Astrocyte (in vitro differentiated cells and primary cell): Measurements from ENCODE around the gene PRR9. TPM values are rescaled to one million over a fixed set of nuclear protein-coding genes. Genes with fewer than 3 reads are reported as not detected.

Source experiments
- DNase-seq: peaks from one replicate; pipeline ENCODE4 v3.0.0-alpha.2; 2010; ENCODE audit warnings: low read depth
- FAIRE-seq: peaks from 2 replicates; lab custom pipeline; 2011; peaks lifted over from hg19 to GRCh38; lab: Jason Lieb, UNC
- H2AFZ ChIP-seq: 2 replicates; pipeline ENCODE4 v1.6.0; 2012; ENCODE audit warnings: low read depth, low read length, inconsistent platforms
- H3K27ac ChIP-seq: 2 replicates; pipeline ENCODE4 v1.5.1; 2011; ENCODE audit warnings: low read depth, low read length, inconsistent platforms
- H3K27me3 ChIP-seq: 2 replicates; pipeline ENCODE4 v1.6.0; 2011; ENCODE audit warnings: low read length, inconsistent platforms; ENCODE audit not compliant: insufficient read depth
- H3K36me3 ChIP-seq: 2 replicates; pipeline ENCODE4 v1.5.1; 2011; ENCODE audit warnings: low read length, inconsistent platforms; ENCODE audit not compliant: insufficient read depth
- H3K4me1 ChIP-seq: 2 replicates; pipeline ENCODE4 v1.5.1; 2011; ENCODE audit warnings: low read length, inconsistent platforms; ENCODE audit not compliant: insufficient read depth
- H3K4me2 ChIP-seq: 2 replicates; pipeline ENCODE4 v1.6.0; 2012; ENCODE audit warnings: low read length, inconsistent platforms
- H3K4me3 ChIP-seq: 2 replicates; pipeline ENCODE4 v1.5.1; 2011; ENCODE audit warnings: low read depth, mild to moderate bottlenecking, low read length, inconsistent platforms; ENCODE audit not compliant: insufficient read depth
- H3K79me2 ChIP-seq: 2 replicates; pipeline ENCODE4 v1.6.0; 2012; ENCODE audit warnings: mild to moderate bottlenecking, low read length, inconsistent platforms; ENCODE audit not compliant: insufficient read depth
- H3K9ac ChIP-seq: 2 replicates; pipeline ENCODE4 v1.6.0; 2012; ENCODE audit warnings: mild to moderate bottlenecking, low read length, inconsistent platforms
- H3K9me3 ChIP-seq: 2 replicates; pipeline ENCODE4 v1.5.1; 2012; ENCODE audit warnings: low read depth, mild to moderate bottlenecking, low read length, inconsistent platforms; ENCODE audit not compliant: insufficient read depth
- H4K20me1 ChIP-seq: 2 replicates; pipeline ENCODE4 v1.6.0; 2012; ENCODE audit warnings: low read length, inconsistent platforms; ENCODE audit not compliant: insufficient read depth
- H3K27ac Mint-ChIP-seq: one replicate; pipeline ENCODE4 v1.8.0; 2021; ENCODE audit warnings: mild to moderate bottlenecking, mixed read lengths; ENCODE audit not compliant: unreplicated experiment
- H3K27me3 Mint-ChIP-seq: one replicate; pipeline ENCODE4 v1.8.0; 2021; ENCODE audit warnings: low read depth, mixed read lengths; ENCODE audit not compliant: unreplicated experiment
- H3K36me3 Mint-ChIP-seq: one replicate; pipeline ENCODE4 v1.8.0; 2021; ENCODE audit warnings: low read depth, mixed read lengths; ENCODE audit not compliant: unreplicated experiment
- H3K4me1 Mint-ChIP-seq: one replicate; pipeline ENCODE4 v1.8.0; 2021; ENCODE audit warnings: low read depth, mixed read lengths; ENCODE audit not compliant: unreplicated experiment
- H3K4me3 Mint-ChIP-seq: one replicate; pipeline ENCODE4 v1.8.0; 2021; ENCODE audit warnings: mild to moderate bottlenecking, moderate library complexity, mixed read lengths; ENCODE audit not compliant: unreplicated experiment
- H3K9me3 Mint-ChIP-seq: one replicate; pipeline ENCODE4 v1.8.0; 2021; ENCODE audit warnings: mild to moderate bottlenecking, mixed read lengths; ENCODE audit not compliant: unreplicated experiment
- EZH2 ChIP-seq: IDR thresholded peaks from 2 replicates; pipeline ENCODE4 v1.6.1; 2012; ENCODE audit warnings: mild to moderate bottlenecking, low read length, inconsistent platforms; ENCODE audit not compliant: insufficient read depth
- total RNA-seq: library from RNA; stranded (reverse); gene quantifications from 2 replicates; pipeline ENCODE4 v1.2.1, GENCODE V29; 2021
- TF ChIP-seq, protein P1 (sequence below): IDR thresholded peaks from 2 replicates; pipeline ENCODE4 v1.5.1; 2011; ENCODE audit warnings: low read depth, mild to moderate bottlenecking, inconsistent platforms, low read length, moderate library complexity; ENCODE audit not compliant: insufficient read depth

PRR9 gene
- total RNA-seq, 1 donor from 2014 or later: 0.52 TPM

DNA sequence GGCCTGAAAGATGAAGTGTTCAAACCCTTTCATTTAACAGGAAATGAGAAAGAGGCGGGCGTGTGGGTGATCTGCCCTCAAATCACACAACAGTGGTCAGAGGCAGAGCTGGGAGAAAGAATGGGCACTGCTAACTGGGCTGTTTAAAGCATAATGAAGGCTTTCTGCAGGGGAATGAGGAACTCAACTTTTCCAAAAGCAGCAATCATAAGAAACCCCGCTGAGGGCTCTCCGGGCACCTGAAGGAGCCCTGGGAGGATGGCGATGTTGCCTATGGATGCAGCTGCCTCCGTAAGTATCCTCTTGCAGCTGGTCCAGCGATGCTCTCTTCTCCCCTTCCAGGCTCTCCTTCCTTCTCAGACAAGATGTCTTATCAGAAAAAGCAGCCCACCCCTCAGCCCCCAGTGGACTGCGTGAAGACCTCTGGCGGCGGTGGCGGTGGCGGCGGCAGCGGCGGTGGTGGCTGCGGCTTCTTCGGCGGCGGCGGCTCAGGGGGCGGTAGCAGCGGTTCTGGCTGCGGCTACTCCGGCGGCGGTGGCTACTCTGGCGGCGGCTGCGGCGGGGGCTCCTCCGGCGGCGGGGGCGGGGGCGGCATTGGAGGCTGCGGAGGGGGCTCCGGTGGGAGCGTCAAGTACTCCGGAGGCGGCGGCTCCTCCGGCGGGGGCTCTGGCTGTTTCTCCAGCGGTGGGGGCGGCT, 43.3 kb downstream of the PRR9 start:
- Histone ChIP-seq H3K9ac (no peak overlapping the region), H3K4me1 (peaks cover 5% of the 10 kb centered on the region), H3K4me3 (peak overlapping the region; percentile 33), H3K27ac (no peak overlapping the region), H4K20me1 (no peaks in the 10 kb centered on the region), H3K9me3 (no peaks in the 10 kb centered on the region), H2AFZ (no peak overlapping the region), H3K4me2 (peak overlapping the region; percentile 82), H3K27me3 (peaks cover 36% of the 10 kb centered on the region), H3K36me3 (no peaks in the 10 kb centered on the region), H3K79me2 (no peaks in the 10 kb centered on the region)
- H3K4me1 Mint-ChIP-seq: peaks cover 7% of the 10 kb centered on the region
- TF ChIP-seq, protein P1, sequence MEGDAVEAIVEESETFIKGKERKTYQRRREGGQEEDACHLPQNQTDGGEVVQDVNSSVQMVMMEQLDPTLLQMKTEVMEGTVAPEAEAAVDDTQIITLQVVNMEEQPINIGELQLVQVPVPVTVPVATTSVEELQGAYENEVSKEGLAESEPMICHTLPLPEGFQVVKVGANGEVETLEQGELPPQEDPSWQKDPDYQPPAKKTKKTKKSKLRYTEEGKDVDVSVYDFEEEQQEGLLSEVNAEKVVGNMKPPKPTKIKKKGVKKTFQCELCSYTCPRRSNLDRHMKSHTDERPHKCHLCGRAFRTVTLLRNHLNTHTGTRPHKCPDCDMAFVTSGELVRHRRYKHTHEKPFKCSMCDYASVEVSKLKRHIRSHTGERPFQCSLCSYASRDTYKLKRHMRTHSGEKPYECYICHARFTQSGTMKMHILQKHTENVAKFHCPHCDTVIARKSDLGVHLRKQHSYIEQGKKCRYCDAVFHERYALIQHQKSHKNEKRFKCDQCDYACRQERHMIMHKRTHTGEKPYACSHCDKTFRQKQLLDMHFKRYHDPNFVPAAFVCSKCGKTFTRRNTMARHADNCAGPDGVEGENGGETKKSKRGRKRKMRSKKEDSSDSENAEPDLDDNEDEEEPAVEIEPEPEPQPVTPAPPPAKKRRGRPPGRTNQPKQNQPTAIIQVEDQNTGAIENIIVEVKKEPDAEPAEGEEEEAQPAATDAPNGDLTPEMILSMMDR: no peak
- no peak for TF ChIP-seq EZH2
- FAIRE-seq: no peak
- peak overlapping the region; percentile 74 for H3K4me3 Mint-ChIP-seq
- H3K9me3 Mint-ChIP-seq: no peaks in the 10 kb centered on the region
- no peaks in the 10 kb centered on the region for H3K36me3 Mint-ChIP-seq
- peaks cover 26% of the 10 kb centered on the region for H3K27me3 Mint-ChIP-seq
- H3K27ac Mint-ChIP-seq: peak overlapping the region; percentile 54
- peak; percentile 6 for DNase-seq

DNA sequence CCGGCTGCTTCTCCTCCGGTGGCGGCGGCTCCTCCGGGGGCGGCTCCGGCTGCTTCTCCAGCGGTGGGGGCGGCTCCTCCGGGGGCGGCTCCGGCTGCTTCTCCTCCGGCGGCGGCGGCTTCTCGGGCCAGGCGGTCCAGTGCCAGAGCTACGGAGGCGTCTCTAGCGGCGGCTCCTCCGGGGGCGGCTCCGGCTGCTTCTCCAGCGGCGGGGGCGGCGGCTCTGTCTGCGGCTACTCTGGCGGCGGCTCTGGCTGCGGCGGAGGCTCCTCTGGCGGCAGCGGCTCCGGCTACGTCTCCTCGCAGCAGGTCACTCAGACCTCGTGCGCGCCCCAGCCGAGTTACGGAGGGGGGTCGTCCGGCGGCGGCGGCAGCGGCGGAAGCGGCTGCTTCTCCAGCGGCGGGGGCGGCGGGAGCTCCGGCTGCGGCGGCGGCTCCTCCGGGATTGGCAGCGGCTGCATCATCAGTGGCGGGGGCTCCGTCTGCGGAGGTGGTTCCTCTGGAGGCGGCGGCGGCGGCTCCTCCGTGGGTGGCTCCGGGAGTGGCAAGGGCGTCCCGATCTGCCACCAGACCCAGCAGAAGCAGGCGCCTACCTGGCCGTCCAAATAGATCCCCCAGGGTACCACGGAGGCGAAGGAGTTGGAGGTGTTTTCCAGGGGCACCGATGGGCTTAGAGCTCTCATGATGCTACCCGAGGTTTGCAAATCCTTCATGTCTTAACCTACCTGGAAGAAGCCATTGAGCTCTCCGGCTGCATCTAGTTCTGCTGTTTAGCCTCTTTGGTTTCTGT, 44.1 kb downstream of the PRR9 start:
- Mint-ChIP-seq H3K9me3 (no peaks in the 10 kb centered on the region), H3K27ac (no peak overlapping the region), H3K4me1 (peaks cover 7% of the 10 kb centered on the region), H3K4me3 (peak overlapping the region; percentile 58), H3K27me3 (peaks cover 26% of the 10 kb centered on the region), H3K36me3 (no peaks in the 10 kb centered on the region)
- H2AFZ ChIP-seq: peak overlapping the region; percentile 47
- no peaks in the 10 kb centered on the region for H3K36me3 ChIP-seq
- H3K79me2 ChIP-seq: no peaks in the 10 kb centered on the region
- DNase-seq: peak; percentile 5
- peak overlapping the region; percentile 33 for H3K4me3 ChIP-seq
- no peak for TF ChIP-seq EZH2
- TF ChIP-seq, protein P1: no peak
- no peak overlapping the region for H3K27ac ChIP-seq
- no peaks in the 10 kb centered on the region for H4K20me1 ChIP-seq
- peaks cover 5% of the 10 kb centered on the region for H3K4me1 ChIP-seq
- H3K27me3 ChIP-seq: peaks cover 39% of the 10 kb centered on the region
- no peak overlapping the region for H3K9ac ChIP-seq
- FAIRE-seq: no peak
- peak overlapping the region; percentile 82 for H3K4me2 ChIP-seq
- no peaks in the 10 kb centered on the region for H3K9me3 ChIP-seq
